GM12872 (cell line): Measurements from ENCODE around the gene ZFHX3.

Experiments
- TF ChIP-seq, protein P1 (sequence below): IDR thresholded peaks from 3 replicates; pipeline ENCODE4 v1.5.1; 2011; ENCODE audit warnings: low read depth, mild to moderate bottlenecking, low read length, moderate library complexity; ENCODE audit not compliant: insufficient read depth

ZFHX3 gene, protein sequence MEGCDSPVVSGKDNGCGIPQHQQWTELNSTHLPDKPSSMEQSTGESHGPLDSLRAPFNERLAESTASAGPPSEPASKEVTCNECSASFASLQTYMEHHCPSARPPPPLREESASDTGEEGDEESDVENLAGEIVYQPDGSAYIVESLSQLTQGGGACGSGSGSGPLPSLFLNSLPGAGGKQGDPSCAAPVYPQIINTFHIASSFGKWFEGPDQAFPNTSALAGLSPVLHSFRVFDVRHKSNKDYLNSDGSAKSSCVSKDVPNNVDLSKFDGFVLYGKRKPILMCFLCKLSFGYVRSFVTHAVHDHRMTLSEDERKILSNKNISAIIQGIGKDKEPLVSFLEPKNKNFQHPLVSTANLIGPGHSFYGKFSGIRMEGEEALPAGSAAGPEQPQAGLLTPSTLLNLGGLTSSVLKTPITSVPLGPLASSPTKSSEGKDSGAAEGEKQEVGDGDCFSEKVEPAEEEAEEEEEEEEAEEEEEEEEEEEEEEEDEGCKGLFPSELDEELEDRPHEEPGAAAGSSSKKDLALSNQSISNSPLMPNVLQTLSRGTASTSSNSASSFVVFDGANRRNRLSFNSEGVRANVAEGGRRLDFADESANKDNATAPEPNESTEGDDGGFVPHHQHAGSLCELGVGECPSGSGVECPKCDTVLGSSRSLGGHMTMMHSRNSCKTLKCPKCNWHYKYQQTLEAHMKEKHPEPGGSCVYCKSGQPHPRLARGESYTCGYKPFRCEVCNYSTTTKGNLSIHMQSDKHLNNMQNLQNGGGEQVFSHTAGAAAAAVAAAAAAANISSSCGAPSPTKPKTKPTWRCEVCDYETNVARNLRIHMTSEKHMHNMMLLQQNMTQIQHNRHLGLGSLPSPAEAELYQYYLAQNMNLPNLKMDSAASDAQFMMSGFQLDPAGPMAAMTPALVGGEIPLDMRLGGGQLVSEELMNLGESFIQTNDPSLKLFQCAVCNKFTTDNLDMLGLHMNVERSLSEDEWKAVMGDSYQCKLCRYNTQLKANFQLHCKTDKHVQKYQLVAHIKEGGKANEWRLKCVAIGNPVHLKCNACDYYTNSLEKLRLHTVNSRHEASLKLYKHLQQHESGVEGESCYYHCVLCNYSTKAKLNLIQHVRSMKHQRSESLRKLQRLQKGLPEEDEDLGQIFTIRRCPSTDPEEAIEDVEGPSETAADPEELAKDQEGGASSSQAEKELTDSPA (N-terminal part only)

DNA sequence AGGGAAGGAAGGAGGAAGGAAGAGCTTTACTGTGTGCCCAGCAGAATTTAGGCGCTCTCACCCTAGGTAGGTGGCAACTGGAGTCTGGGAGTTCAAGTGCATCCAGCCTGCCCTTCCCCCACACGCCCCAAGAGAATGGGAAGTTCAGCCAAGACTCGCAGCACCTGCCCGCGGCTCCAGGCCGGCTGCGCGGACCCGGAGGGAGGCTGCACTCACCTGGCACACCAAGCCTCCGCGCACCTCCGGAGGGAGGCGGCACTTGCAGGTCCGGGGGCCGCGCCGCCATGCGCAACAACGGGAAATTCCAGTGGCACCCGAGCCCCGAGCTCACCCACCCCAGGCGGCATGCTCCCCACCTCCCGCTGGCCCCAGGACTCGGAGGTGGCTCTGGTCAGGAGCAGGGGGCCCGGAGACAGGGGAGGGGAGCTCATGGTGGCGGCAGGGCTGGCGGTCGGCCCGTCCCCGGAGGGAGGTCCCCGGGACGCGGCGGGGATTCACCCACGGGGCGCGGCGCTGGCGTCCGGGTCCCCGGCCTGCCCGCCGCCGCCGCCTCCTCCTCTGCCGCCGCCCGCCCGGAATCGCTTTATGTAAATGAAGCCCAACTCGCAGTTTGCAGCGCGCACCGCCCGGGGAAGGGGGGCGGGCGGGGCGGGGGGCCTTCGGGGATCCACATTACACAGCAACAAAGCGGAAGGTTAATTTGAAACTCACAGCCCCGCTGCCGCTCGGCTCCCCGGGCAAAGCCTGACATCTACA is at the start of gene ZFHX3:
ZFHX3 (minus strand) TSS at position 593 of the 756 bp plus-strand sequence. CDS start 87,983 bp downstream, outside the sequence.
- TF ChIP-seq, protein P1, sequence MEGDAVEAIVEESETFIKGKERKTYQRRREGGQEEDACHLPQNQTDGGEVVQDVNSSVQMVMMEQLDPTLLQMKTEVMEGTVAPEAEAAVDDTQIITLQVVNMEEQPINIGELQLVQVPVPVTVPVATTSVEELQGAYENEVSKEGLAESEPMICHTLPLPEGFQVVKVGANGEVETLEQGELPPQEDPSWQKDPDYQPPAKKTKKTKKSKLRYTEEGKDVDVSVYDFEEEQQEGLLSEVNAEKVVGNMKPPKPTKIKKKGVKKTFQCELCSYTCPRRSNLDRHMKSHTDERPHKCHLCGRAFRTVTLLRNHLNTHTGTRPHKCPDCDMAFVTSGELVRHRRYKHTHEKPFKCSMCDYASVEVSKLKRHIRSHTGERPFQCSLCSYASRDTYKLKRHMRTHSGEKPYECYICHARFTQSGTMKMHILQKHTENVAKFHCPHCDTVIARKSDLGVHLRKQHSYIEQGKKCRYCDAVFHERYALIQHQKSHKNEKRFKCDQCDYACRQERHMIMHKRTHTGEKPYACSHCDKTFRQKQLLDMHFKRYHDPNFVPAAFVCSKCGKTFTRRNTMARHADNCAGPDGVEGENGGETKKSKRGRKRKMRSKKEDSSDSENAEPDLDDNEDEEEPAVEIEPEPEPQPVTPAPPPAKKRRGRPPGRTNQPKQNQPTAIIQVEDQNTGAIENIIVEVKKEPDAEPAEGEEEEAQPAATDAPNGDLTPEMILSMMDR: no peak

DNA sequence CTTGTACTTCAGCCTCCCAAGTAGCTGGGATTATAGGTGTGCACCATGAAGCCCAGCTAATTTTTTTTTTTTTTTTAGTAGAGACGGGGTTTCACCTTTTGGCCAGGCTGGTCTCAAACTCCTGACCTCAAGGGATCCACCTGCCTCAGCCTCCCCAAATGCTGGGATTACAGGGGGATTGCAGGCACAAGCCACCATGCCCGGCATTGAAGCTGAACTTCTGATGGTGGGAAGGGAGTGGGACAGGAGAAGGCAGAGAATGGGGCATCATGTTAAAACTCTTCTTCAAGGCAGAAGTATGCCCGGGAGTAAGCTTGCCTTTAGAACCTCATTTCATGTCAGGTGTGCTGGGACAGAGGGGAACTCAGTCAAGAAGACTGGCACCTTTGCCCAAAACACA is 48.6 kb upstream of the ZFHX3 start:
- TF ChIP-seq, protein P1: no peak

DNA sequence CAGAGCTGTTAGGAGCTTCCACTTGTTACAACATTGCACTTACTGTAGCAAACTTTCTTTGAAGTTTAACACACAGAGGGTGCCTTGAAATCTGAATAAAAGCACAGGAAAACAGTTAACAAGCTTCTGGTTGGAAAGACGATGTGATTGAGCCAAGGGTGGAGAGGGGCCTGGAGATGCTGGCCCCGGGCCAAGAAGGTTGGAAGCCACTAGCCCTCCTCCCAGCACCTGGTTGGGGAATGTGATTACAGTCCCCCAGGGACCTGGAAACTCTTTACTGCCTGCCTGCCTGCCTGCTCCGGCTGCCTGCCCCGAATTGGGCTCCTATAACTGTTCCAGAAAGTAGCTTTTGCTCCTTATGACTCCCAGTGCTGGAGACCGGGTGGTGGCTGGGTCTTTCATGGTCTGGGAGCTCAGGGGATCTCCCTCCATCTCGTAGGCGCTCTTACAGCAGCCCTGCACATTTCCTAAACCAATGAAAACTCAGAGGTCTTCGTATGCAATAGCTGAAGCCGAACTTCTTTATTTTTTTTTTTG is 48.0 kb upstream of the ZFHX3 start:
- TF ChIP-seq, protein P1: no peak

DNA sequence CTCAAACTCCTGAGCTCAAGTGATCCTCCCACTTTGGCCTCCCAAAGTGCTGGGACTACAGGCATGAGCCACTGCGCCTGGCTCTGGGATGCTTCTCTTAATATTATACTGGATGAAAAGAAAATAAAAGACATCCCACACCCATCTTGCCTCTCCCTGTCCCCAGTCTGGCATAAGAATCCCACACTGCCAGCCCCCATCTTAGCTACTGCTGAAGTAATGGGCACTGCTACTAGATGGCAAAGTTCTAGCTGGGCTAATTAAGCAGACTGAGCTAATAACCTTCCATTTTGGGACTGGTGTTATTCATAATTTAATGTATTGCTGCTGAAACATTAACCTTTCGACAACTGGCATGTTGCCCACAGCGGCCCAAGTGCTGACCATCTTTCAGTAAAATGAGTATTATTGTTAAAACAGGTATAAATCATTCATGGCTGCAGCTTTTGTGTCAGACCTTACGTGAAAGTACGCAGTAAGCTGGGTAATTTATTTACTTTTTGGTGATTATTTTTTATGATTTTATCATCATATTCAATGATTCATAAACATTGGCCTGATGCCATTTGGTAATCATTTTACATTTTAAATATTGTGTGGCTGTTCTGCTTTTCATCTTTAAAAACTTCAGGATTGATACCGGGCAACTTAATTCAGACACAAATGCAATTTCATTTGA is 47.4 kb upstream of the ZFHX3 start:
- TF ChIP-seq, protein P1: no peak

DNA sequence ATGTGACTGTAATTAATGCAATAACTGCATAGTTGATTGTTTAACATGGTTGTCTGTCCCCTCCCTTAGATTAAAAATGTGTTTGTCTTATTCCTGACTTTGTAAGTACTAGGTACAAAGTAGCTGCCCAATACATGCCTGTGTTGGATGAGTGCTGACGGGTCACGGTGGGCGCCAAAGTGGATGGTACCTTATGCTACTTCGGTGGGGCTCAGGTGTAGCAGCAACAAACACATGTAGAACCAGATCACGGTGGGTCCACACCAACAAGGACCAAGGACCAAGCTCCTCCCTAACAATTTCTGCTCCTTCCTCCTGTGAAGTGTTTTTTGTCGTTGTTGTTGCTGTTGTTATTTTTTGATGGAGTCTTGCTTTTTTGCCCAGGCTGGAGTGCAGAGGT is 46.4 kb upstream of the ZFHX3 start:
- TF ChIP-seq, protein P1: no peak
